Mesendoderm (in vitro differentiated cells): ENCODE results near the gene SF3B1.
"Not testable (repeated sequence)": the region's sequence is repeated elsewhere in the genome, so short reads cannot be mapped to it uniquely, and the experiment has no call there.

Experiments
- DNase-seq: peaks from one replicate; pipeline ENCODE4 v3.0.0; 2013
- H2AK5ac ChIP-seq: 2 replicates; pipeline ENCODE4 v1.6.1; 2013; ENCODE audit warnings: low read length, inconsistent platforms
- H2BK120ac ChIP-seq: 2 replicates; pipeline ENCODE4 v1.6.1; 2013; ENCODE audit warnings: low read depth, mild to moderate bottlenecking, low read length, moderate library complexity, mixed read lengths
- H2BK15ac ChIP-seq: replicated peaks from 2 replicates; pipeline ENCODE4 v1.6.1; 2013; ENCODE audit warnings: low read depth, mild to moderate bottlenecking, moderate library complexity
- H2BK5ac ChIP-seq: 2 replicates; pipeline ENCODE4 v1.6.1; 2013; ENCODE audit warnings: low read length, inconsistent platforms
- H3K18ac ChIP-seq: 2 replicates; pipeline ENCODE4 v1.6.1; 2013; ENCODE audit warnings: mild to moderate bottlenecking, low read length, mixed read lengths
- H3K23ac ChIP-seq: one replicate; pipeline ENCODE4 v1.6.1; 2013; ENCODE audit warnings: low read length
- H3K27ac ChIP-seq: 2 replicates; pipeline ENCODE4 v1.5.1; 2013; ENCODE audit warnings: low read depth, mild to moderate bottlenecking, inconsistent platforms, low read length, moderate library complexity
- H3K27me3 ChIP-seq: 2 replicates; pipeline ENCODE4 v1.6.1; 2013; ENCODE audit warnings: low read length, control low read depth, mild to moderate bottlenecking, inconsistent platforms; ENCODE audit not compliant: insufficient read depth, poor library complexity
- H3K36me3 ChIP-seq: 2 replicates; pipeline ENCODE4 v1.6.1; 2013; ENCODE audit warnings: low read length, inconsistent platforms; ENCODE audit not compliant: control insufficient read depth, insufficient read depth
- H3K4ac ChIP-seq: one replicate; pipeline ENCODE4 v1.6.1; 2013; ENCODE audit warnings: low read depth, mild to moderate bottlenecking, low read length, moderate library complexity
- H3K4me1 ChIP-seq: 2 replicates; pipeline ENCODE4 v1.6.1; 2013; ENCODE audit warnings: low read depth, low read length, inconsistent platforms; ENCODE audit not compliant: control insufficient read depth
- H3K4me2 ChIP-seq: 2 replicates; pipeline ENCODE4 v1.6.1; 2013; ENCODE audit warnings: low read length
- H3K4me3 ChIP-seq: 2 replicates; pipeline ENCODE4 v1.5.1; 2013; ENCODE audit warnings: mild to moderate bottlenecking, low read length
- H3K56ac ChIP-seq: one replicate; pipeline ENCODE4 v1.6.1; 2013; ENCODE audit warnings: low read length
- H3K79me1 ChIP-seq: 2 replicates; pipeline ENCODE4 v1.6.1; 2013; ENCODE audit warnings: low read length, inconsistent platforms
- H3K79me2 ChIP-seq: 2 replicates; pipeline ENCODE4 v1.6.1; 2013; ENCODE audit warnings: mild to moderate bottlenecking, low read length; ENCODE audit not compliant: control insufficient read depth, insufficient read depth
- H3K9ac ChIP-seq: 2 replicates; pipeline ENCODE4 v1.6.1; 2013; ENCODE audit warnings: low read length, inconsistent platforms
- H4K5ac ChIP-seq: one replicate; pipeline ENCODE4 v1.6.1; 2013; ENCODE audit warnings: low read length
- H4K8ac ChIP-seq: one replicate; pipeline ENCODE4 v1.6.1; 2013; ENCODE audit warnings: low read depth, mild to moderate bottlenecking, control low read depth, low read length, moderate library complexity
- WGBS: extraction: QIAGEN DNeasy Blood & Tissue Kit; methylation state at CpG from one replicate; pipeline ENCODE4 v1.1.7; 2013; ENCODE audit warnings: low lambda C conversion rate, missing lambda C conversion rate; ENCODE audit not compliant: insufficient coverage; ENCODE audit errors: extremely low coverage; 5-methylcytosine and 5-hydroxymethylcytosine counted together

Gene SF3B1

DNA sequence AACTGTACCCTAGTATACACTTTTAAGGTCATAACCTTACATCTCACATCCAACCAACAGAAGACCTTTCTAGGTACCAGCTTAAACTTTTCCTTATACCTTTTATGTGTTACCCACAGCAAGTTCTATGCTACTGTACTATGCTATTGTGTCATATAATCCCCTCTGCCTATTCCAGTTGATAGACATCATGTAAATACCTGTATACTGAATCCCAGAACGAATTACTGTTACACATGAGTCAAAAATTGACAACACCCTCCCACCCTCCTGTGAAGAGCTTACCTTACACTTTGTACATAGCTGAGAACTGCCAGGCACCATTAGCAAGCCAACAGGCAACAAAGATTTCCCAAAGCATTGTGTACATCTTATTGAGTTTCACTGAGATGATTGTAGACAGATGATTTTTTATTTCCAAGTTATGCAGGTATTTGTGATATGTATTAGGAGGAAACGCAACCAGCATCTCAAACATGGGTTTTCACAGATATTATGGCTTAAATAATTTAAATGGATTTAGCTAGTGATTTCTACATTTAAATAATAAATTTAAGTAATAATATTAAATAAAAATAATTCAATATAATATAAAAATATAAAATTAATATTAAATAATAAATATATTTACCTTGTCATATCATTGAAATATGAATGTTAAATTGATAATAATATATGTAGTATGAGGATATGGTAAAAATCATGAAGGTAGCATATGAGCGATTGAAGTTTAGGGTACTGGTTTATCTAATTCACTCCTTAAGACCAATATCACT lies 81.2 kb downstream of the SF3B1 start:
- H3K23ac ChIP-seq, result no peak overlapping the region
- H3K4me3 ChIP-seq, result no peak overlapping the region
- H3K27me3 ChIP-seq, result no peaks in the 10 kb centered on the region
- H3K4me2 ChIP-seq, result no peak overlapping the region
- no peak overlapping the region for H3K9ac ChIP-seq
- no peak overlapping the region for H4K5ac ChIP-seq
- H3K36me3 ChIP-seq, result no peaks in the 10 kb centered on the region
- H2AK5ac ChIP-seq, result no peak overlapping the region
- no peak for DNase-seq
- no peak overlapping the region for H2BK120ac ChIP-seq
- no peak overlapping the region for H3K27ac ChIP-seq
- H3K18ac ChIP-seq, result no peak overlapping the region
- H3K4ac ChIP-seq, result no peak overlapping the region
- no peak overlapping the region for H3K56ac ChIP-seq
- no peak overlapping the region for H2BK15ac ChIP-seq
- H3K79me1 ChIP-seq, result no peaks in the 10 kb centered on the region
- 100% methylated on average over 1 of the region's 3 CpGs for WGBS
- H3K4me1 ChIP-seq, result no peaks in the 10 kb centered on the region
- no peak overlapping the region for H2BK5ac ChIP-seq
- no peak overlapping the region for H4K8ac ChIP-seq
- no peaks in the 10 kb centered on the region for H3K79me2 ChIP-seq

DNA sequence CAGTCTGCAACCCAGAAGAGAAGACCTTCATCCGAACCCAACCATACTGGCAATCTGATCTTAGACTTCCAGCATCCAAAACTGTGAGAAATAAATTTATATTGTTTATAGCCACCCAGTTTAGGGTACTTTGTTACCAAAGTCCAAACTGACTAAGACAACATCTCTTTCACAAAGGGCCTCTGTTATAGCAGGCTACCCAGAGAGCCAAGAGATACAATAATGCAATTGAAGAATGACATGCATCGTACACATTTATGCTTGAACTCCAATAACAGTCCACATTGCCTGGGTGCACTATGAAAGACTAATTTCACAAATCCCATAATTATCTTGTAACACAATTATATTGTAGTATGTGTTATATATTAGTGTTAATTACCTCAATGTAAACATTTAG lies 85.1 kb downstream of the SF3B1 start:
- Histone ChIP-seq H4K5ac (no peak overlapping the region), H3K9ac (no peak overlapping the region), H3K18ac (no peak overlapping the region), H4K8ac (no peak overlapping the region), H2BK5ac (no peak overlapping the region), H2BK120ac (no peak overlapping the region), H3K27me3 (no peaks in the 10 kb centered on the region), H3K4ac (no peak overlapping the region), H3K4me3 (no peak overlapping the region), H3K79me2 (no peaks in the 10 kb centered on the region), H3K4me1 (no peaks in the 10 kb centered on the region), H3K56ac (no peak overlapping the region), H3K79me1 (no peaks in the 10 kb centered on the region), H3K27ac (no peak overlapping the region), H3K36me3 (no peaks in the 10 kb centered on the region), H3K4me2 (no peak overlapping the region), H3K23ac (no peak overlapping the region), H2AK5ac (no peak overlapping the region), H2BK15ac (no peak overlapping the region)
- no peak for DNase-seq
- no CpG with 5 or more reads among the region's 2 CpGs for WGBS

- H3K9ac ChIP-seq, result no peak overlapping the region
- no CpG with 5 or more reads among the region's 5 CpGs for WGBS
- no peak for DNase-seq
- H4K5ac ChIP-seq, result no peak overlapping the region
- no peaks in the 10 kb centered on the region for H3K79me1 ChIP-seq
- no peak overlapping the region for H4K8ac ChIP-seq
- no peak overlapping the region for H3K18ac ChIP-seq
- H3K79me2 ChIP-seq, result no peaks in the 10 kb centered on the region
- H3K36me3 ChIP-seq, result no peaks in the 10 kb centered on the region
- H3K56ac ChIP-seq, result no peak overlapping the region
- no peak overlapping the region for H3K4me3 ChIP-seq
- no peaks in the 10 kb centered on the region for H3K27me3 ChIP-seq
- H2AK5ac ChIP-seq, result no peak overlapping the region
- H3K4ac ChIP-seq, result no peak overlapping the region
- H3K23ac ChIP-seq, result no peak overlapping the region
- no peaks in the 10 kb centered on the region for H3K4me1 ChIP-seq
- no peak overlapping the region for H2BK120ac ChIP-seq
- no peak overlapping the region for H2BK15ac ChIP-seq
- H3K27ac ChIP-seq, result no peak overlapping the region
- H3K4me2 ChIP-seq, result no peak overlapping the region
- no peak overlapping the region for H2BK5ac ChIP-seq
Observed at GRCh38 chr2:197348721-197349360, 86.0 kb downstream of the SF3B1 start.

DNA sequence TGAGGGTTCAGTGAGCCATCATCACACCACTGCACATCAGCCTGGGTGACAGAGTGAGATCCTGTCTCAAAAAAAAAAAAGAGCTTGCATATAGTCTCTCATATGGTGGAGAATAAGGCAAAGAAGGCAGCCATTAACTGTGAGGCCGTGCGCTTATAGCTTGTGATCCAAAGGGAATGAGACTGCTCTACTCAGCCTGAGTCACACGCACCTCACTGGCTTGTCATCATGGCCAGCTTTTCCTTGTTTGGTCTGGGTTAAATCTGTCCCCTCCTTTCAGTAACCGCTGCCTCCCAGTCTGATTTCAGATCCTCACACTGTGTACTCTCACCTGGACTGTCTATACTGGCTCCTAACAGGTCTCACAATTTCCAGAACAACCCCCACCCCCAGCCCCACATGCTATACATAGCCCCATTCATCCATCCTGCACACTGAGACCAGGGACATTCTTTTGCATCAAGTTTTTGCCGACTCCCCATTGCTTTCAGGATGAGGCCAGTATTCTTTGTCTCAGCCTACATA lies 88.9 kb downstream of the SF3B1 start:
- Histone ChIP-seq H3K9ac (no peak overlapping the region), H3K18ac (no peak overlapping the region), H3K23ac (no peak overlapping the region), H3K79me2 (no peaks in the 10 kb centered on the region), H4K8ac (no peak overlapping the region), H3K4me1 (no peaks in the 10 kb centered on the region), H2BK5ac (no peak overlapping the region), H3K27me3 (no peaks in the 10 kb centered on the region), H3K4me2 (no peak overlapping the region), H2AK5ac (no peak overlapping the region), H3K4ac (no peak overlapping the region), H3K79me1 (no peaks in the 10 kb centered on the region), H2BK15ac (no peak overlapping the region), H3K27ac (no peak overlapping the region), H2BK120ac (no peak overlapping the region), H4K5ac (no peak overlapping the region), H3K56ac (no peak overlapping the region), H3K4me3 (no peak overlapping the region), H3K36me3 (no peaks in the 10 kb centered on the region)
- WGBS, result no CpG with 5 or more reads among the region's 5 CpGs
- no peak for DNase-seq

DNA sequence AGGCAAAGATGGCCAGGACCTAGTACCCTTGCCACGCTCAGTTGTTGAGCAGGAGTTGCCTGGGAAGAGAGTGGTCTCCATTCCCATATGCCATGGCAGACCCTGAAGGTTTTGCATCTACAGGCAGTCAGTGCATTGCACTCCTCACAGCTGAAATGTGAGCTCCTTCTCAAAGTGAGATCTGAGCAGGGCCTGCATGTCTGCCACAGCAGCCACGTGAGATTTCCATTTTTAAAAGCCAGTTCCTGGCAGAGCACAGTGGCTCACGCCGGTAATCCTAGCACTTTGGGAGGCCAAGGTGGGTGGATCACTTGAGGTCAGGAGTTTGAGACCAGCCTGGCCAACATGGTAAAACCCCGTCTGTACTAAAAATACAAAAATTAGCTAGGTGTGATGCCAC lies 90.9 kb downstream of the SF3B1 start:
- not testable (repeated sequence) for H3K4me1 ChIP-seq, H3K56ac ChIP-seq
- no CpG with 5 or more reads among the region's 5 CpGs for WGBS

More for the DNA sequence above, 90.9 kb downstream of the SF3B1 start:
- H3K27me3 ChIP-seq, H4K8ac ChIP-seq, H3K79me1 ChIP-seq, H3K9ac ChIP-seq, H3K79me2 ChIP-seq, H2AK5ac ChIP-seq, H3K4ac ChIP-seq, H2BK120ac ChIP-seq, H3K18ac ChIP-seq, H3K27ac ChIP-seq, DNase-seq, H2BK15ac ChIP-seq, H4K5ac ChIP-seq, H2BK5ac ChIP-seq, H3K23ac ChIP-seq, H3K4me2 ChIP-seq, H3K36me3 ChIP-seq, H3K4me3 ChIP-seq: not testable (repeated sequence)
